Measurements from ENCODE around the gene ZC3HAV1.

The ZC3HAV1 gene

DNA sequence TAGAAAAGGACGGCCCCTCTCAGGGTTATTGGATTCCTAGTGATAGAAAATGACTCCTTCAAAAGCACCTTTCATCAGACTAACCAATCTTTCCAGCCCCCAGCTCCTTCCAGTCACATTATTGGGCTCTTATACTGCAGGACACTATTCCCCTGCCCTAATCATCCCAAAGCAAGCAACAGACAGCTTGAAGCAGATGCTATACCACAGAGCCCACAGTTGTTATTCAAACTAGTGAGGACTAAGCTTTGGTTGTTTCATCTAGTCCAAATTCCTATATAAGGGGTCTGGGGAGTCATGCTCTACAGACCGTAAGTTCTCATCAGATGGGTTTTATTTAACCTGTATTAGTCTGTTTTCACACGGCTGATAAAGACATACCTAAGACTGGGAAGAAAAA lies 98.1 kb downstream of the ZC3HAV1 start:
- DNase-seq: no peak

DNA sequence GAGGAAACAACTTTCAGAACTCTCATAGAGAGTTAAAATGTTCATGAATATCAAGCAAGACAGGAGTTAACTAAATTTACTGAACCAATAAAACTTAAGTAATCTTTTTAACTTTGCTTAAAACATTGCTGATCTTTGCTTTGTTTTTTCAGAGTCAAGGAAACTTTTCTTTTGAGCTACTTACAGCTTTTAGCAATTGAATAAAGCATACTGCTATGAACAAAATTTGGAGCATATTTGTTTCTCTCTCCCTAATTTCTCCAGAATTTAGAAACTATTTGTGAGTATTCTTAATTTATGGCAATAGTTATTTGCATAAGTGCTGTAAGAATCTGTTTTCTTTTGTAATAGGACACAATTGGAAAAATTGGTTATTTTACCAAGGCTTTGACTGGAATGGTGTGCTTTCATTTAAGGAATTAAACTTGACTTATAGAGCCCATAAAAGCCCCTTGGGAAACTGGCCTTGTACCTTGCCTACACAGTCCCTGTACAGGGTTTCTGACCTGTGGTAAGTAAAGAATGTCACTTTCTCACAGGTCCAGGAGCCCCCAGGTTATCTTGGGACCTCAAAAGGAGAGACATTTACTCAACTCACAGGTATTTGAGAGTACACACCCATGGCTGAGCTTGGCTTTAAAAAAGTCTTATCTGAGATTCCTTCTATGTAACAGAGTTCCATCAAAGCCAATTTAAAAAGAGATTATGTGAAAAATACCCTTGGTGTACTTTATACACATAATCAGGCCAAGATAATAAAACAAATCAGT lies 105.0 kb downstream of the ZC3HAV1 start:
- DNase-seq: peak in 1 of 3 experiments; percentile 48

DNA sequence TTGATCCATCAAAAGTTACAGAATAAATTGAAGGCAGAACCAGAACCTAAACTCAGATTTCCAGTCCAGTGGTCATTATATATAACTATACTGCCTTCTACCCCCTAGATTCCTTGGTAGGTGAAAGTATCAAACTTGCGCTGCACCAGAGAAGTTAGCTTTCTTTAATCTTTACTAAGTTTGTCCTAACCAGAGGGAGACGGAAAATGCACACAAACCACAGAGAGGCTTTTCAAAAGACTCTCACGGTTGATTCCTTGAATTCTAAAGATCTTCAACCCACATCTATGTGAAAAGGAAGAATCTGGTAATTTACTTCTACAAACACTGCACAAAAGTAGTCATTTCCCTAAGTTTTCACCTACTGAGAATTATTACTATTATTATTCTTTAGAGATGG lies 110.1 kb downstream of the ZC3HAV1 start:
- DNase-seq: no peak
